Adrenal gland (tissue), 12 donors: ENCODE measurements around the gene XPNPEP2. TPM values are rescaled to one million over a fixed set of nuclear protein-coding genes. Genes with fewer than 3 reads are reported as not detected.
A peak's percentile ranks its signal among the peaks of the same experiment; 100 is the strongest.

ENCODE experiments used
- DNase-seq, 7 donors: peaks; one replicate each; pipeline ENCODE4 v3.0.0-alpha.2; 2019 to 2020
- H3K27ac ChIP-seq, 5 donors: fragments of 200-600 bp; sonication (generic) in 4 of 5; 1 replicate in 3 of 5; 2 replicates in 2 of 5; pipeline versions ENCODE4 v1.5.1 to v1.8.0; 2016 to 2020; ENCODE audit warnings: mild to moderate bottlenecking in 1 of 5
- H3K27me3 ChIP-seq: fragments of 200-600 bp; 2 replicates; pipeline ENCODE4 v1.8.0; 2021
- H3K36me3 ChIP-seq, 2 donors: fragments of 200-600 bp; replicated peaks in 1 of 2; 1 replicate in 1 of 2; 2 replicates in 1 of 2; pipeline versions ENCODE4 v1.5.1 to v1.8.0; 2018 to 2022
- H3K4me1 ChIP-seq, 2 donors: fragments of 200-600 bp; replicated peaks in 1 of 2; 1 replicate in 1 of 2; 2 replicates in 1 of 2; pipeline versions ENCODE4 v1.5.1 to v1.8.0; 2018 to 2021
- H3K4me3 ChIP-seq, 4 donors: fragments of 200-600 bp; sonication (generic) in 3 of 4; one replicate each; pipeline ENCODE4 v1.5.1; 2016 to 2018
- H3K9me3 ChIP-seq, 3 donors: fragments of 200-600 bp; sonication (generic) in 1 of 3; replicated peaks in 1 of 3; 1 replicate in 2 of 3; 2 replicates in 1 of 3; pipeline versions ENCODE4 v1.5.1 to v1.8.0; 2016 to 2021
- CTCF ChIP-seq, 6 experiments: fragments of 450-650 bp in 4 of 6; fragments of 200-600 bp in 2 of 6; sonication (generic) in 1 of 6; IDR thresholded peaks; 1 replicate in 5 of 6; 2 replicates in 1 of 6; pipeline versions ENCODE4 v1.5.1 to v1.8.0; 2016 to 2021; ENCODE audit warnings: antibody characterized with exemption in 6 of 6, mild to moderate bottlenecking in 2 of 6, moderate library complexity in 1 of 6
- POLR2A ChIP-seq, 2 donors: fragments of 450-650 bp; IDR thresholded peaks; one replicate each; pipeline ENCODE4 v1.6.1; 2017; ENCODE audit warnings: antibody characterized with exemption in 2 of 2, mild to moderate bottlenecking in 2 of 2, moderate library complexity in 1 of 2
- WGBS, 4 donors: extraction: QIAGEN DNeasy Blood & Tissue Kit in 2 of 4; methylation state at CpG; one replicate each; pipeline versions ENCODE4 v1.1.5 to v1.1.7; 2013 to 2017; 5-methylcytosine and 5-hydroxymethylcytosine counted together
- intact Hi-C, 2 donors: fragments of 100-400 bp; cut with DNase I; formaldehyde crosslinking; loops; one replicate each; pipeline versions ENCODE4 v1.14.1 to v1.15.0; 2022 to 2023
- polyA plus RNA-seq, 3 donors: library from polyadenylated mRNA; stranded (reverse); fragments of 200-250 nt in 2 of 3; fragments of 350-450 nt in 1 of 3; fragmentation: Illumina TruSeq in 1 of 3; extraction: RNeasy Lipid Tissue Mini Kit (QIAGEN cat#74804) in 1 of 3; gene quantifications; one replicate each; pipeline ENCODE4 v1.2.3, GENCODE V29; 2013 to 2014
- total RNA-seq, 9 donors: library from RNA; depleted of rRNA in 4 of 9; stranded (reverse); fragments of >200 nt in 4 of 9; fragments of 120-200 nt in 1 of 9; fragmentation: NEBNext Ultra II Directional in 1 of 9; extraction: Animal tissue kit (Norgen Biotek cat#: 25700) in 1 of 9; gene quantifications; one replicate each; pipeline versions ENCODE4 v1.1.0 to v1.2.4, GENCODE V29; 2013 to 2023
- donor health status: healthy with polysubstance abuse.
- donor health status: Bipolar disorder and iron deficiency.
- donor health status: DM: yes; HTN: yes; CAD: no.
- donor health status: DM: no; HTN: no; CAD: no.
- donor health status: DM: no; HTN: no; CAD: no.
- donor health status: DM: yes; HTN: yes; CAD: no.

XPNPEP2 gene
- total and polyA plus RNA-seq, 12 donors = 0.18 to 5.4 (median 1.1) TPM

GRCh38 chrX:129706400-129707072 is 32.2 kb upstream of the XPNPEP2 start:
- Histone ChIP-seq H3K36me3 (no peaks in the 10 kb centered on the region), H3K9me3 (no peaks in the 10 kb centered on the region), H3K4me1 (no peaks in the 10 kb centered on the region), H3K27ac (no peak overlapping the region), H3K27me3 (no peaks in the 10 kb centered on the region), H3K4me3 (no peak overlapping the region)
- WGBS, 4 donors = 54 to 73% (median 70%) methylated on average over 6 to 7 of the region's 7 CpGs
- TF ChIP-seq POLR2A (IDR thresholded peaks at IDR 0.05) (no peak), CTCF (IDR thresholded peaks at IDR 0.05) (no peak)
- peak; percentile 50 to 76 (median 64) for DNase-seq
- intact Hi-C loops = no loop called here

- H3K27ac ChIP-seq = no peak overlapping the region
- DNase-seq = no peak
- WGBS, 4 donors = 53 to 78% (median 60%) methylated on average over 3 to 4 of the region's 4 CpGs
- no peaks in the 10 kb centered on the region for H3K9me3 ChIP-seq
- H3K27me3 ChIP-seq = no peaks in the 10 kb centered on the region
- H3K4me1 ChIP-seq = no peaks in the 10 kb centered on the region
- intact Hi-C loops = no loop called here
- H3K36me3 ChIP-seq = no peaks in the 10 kb centered on the region
- TF ChIP-seq POLR2A (IDR thresholded peaks at IDR 0.05) = no peak
- TF ChIP-seq CTCF (IDR thresholded peaks at IDR 0.05) = no peak
- H3K4me3 ChIP-seq = no peak overlapping the region
These were observed 24.2 kb upstream of the XPNPEP2 start for GRCh38 chrX:129714581-129714980.

- no peak for DNase-seq
- H3K27me3 ChIP-seq = no peaks in the 10 kb centered on the region
- H3K9me3 ChIP-seq = no peaks in the 10 kb centered on the region
- no peak overlapping the region for H3K27ac ChIP-seq
- intact Hi-C loops = no loop called here
- H3K4me3 ChIP-seq = no peak overlapping the region
- H3K36me3 ChIP-seq = no peaks in the 10 kb centered on the region
- H3K4me1 ChIP-seq = no peaks in the 10 kb centered on the region
- WGBS, 4 donors = 83 to 100% (median 92%) methylated on average over 3 to 4 of the region's 4 CpGs
- TF ChIP-seq CTCF (IDR thresholded peaks at IDR 0.05) (no peak), POLR2A (IDR thresholded peaks at IDR 0.05) (no peak)
These were observed 22.3 kb upstream of the XPNPEP2 start for GRCh38 chrX:129716507-129716906.

- intact Hi-C loops = no loop called here
- no peak for TF ChIP-seq CTCF (IDR thresholded peaks at IDR 0.05)
- TF ChIP-seq POLR2A (IDR thresholded peaks at IDR 0.05) = peak in 1 of 2 donors; percentile 28
- H3K36me3 ChIP-seq = no peaks in the 10 kb centered on the region
- H3K9me3 ChIP-seq = no peaks in the 10 kb centered on the region
- DNase-seq = peak; percentile 73 to 89 (median 81)
- H3K27me3 ChIP-seq = no peaks in the 10 kb centered on the region
- no peak overlapping the region for H3K27ac ChIP-seq
- no peak overlapping the region for H3K4me3 ChIP-seq
- WGBS, 4 donors = 23 to 52% (median 42%) methylated on average over 3 to 5 of the region's 5 CpGs
- H3K4me1 ChIP-seq = no peaks in the 10 kb centered on the region
These were observed 20.9 kb upstream of the XPNPEP2 start for GRCh38 chrX:129717892-129718291.
